Bronchial epithelial cell (primary cell): Measurements from ENCODE around the gene FA2H. TPM values are rescaled to one million over a fixed set of nuclear protein-coding genes. Genes with fewer than 3 reads are reported as not detected.

Experiments
- DNase-seq: peaks from one replicate; pipeline ENCODE4 v3.0.0-alpha.2; 2010; ENCODE audit warnings: low read depth
- FAIRE-seq: peaks from 2 replicates; lab custom pipeline; 2011; peaks lifted over from hg19 to GRCh38; lab: Jason Lieb, UNC
- H3K27me3 ChIP-seq: 2 replicates; pipeline ENCODE4 v1.5.1; 2011; ENCODE audit warnings: low read length; ENCODE audit not compliant: control insufficient read depth, insufficient read depth
- H3K36me3 ChIP-seq: 2 replicates; pipeline ENCODE4 v1.5.1; 2011; ENCODE audit warnings: low read length; ENCODE audit not compliant: control insufficient read depth, insufficient read depth
- H3K4me3 ChIP-seq: 2 replicates; pipeline ENCODE4 v1.5.1; 2011; ENCODE audit warnings: mild to moderate bottlenecking, low read depth, low read length, control low read depth
- CTCF ChIP-seq: IDR thresholded peaks from 2 replicates; pipeline ENCODE4 v1.5.1; 2011; ENCODE audit warnings: mild to moderate bottlenecking, moderate library complexity, low read length, control low read depth, inconsistent platforms; ENCODE audit not compliant: insufficient read depth, severe bottlenecking
- total RNA-seq: library from RNA; depleted of rRNA; stranded (reverse); fragments of >200 nt; gene quantifications from 2 replicates; pipeline ENCODE4 v1.2.1, GENCODE V29; 2014

The FA2H gene
- total RNA-seq, 1 donor from 2014 or later = 1.6 TPM

GRCh38 chr16:74742051-74742481 lies 32.6 kb downstream of the FA2H start:
- TF ChIP-seq CTCF = no peak
- no peak overlapping the region for H3K4me3 ChIP-seq
- FAIRE-seq (no peak), DNase-seq (peak; percentile 22)
- no peaks in the 10 kb centered on the region for H3K27me3 ChIP-seq
- H3K36me3 ChIP-seq = no peaks in the 10 kb centered on the region

- Histone ChIP-seq H3K36me3 (no peaks in the 10 kb centered on the region), H3K27me3 (no peaks in the 10 kb centered on the region), H3K4me3 (no peak overlapping the region)
- peak; percentile 62 for FAIRE-seq
- peak; percentile 73 for DNase-seq
- TF ChIP-seq CTCF = no peak
Observed at GRCh38 chr16:74740795-74741304, 33.8 kb downstream of the FA2H start.

- no peak overlapping the region for H3K4me3 ChIP-seq
Observed at GRCh38 chr16:74739275-74739674, 35.3 kb downstream of the FA2H start.

GRCh38 chr16:74738816-74739215 lies 35.8 kb downstream of the FA2H start:
- no peak for FAIRE-seq
- no peaks in the 10 kb centered on the region for H3K36me3 ChIP-seq
- TF ChIP-seq CTCF = no peak
- no peak for DNase-seq
- no peak overlapping the region for H3K4me3 ChIP-seq
- no peaks in the 10 kb centered on the region for H3K27me3 ChIP-seq

More at GRCh38 chr16:74739275-74739674, 35.3 kb downstream of the FA2H start:
- TF ChIP-seq CTCF = no peak
- FAIRE-seq = no peak
- no peaks in the 10 kb centered on the region for H3K36me3 ChIP-seq
- DNase-seq = no peak
- no peaks in the 10 kb centered on the region for H3K27me3 ChIP-seq

- H3K27me3 ChIP-seq = no peaks in the 10 kb centered on the region
- DNase-seq (peak; percentile 60), FAIRE-seq (peak; percentile 36)
- H3K4me3 ChIP-seq = no peak overlapping the region
- no peak for TF ChIP-seq CTCF
- H3K36me3 ChIP-seq = no peaks in the 10 kb centered on the region
Observed at GRCh38 chr16:74738113-74738541, 36.5 kb downstream of the FA2H start.

GRCh38 chr16:74737521-74737920 lies 37.1 kb downstream of the FA2H start:
- DNase-seq (no peak), FAIRE-seq (no peak)
- no peak for TF ChIP-seq CTCF
- Histone ChIP-seq H3K36me3 (no peaks in the 10 kb centered on the region), H3K27me3 (no peaks in the 10 kb centered on the region), H3K4me3 (no peak overlapping the region)
